ENCODE measurements around the gene UBR3.
"Not testable (repeated sequence)": the region's sequence is repeated elsewhere in the genome, so short reads cannot be mapped to it uniquely, and the experiment has no call there.

The UBR3 gene

DNA sequence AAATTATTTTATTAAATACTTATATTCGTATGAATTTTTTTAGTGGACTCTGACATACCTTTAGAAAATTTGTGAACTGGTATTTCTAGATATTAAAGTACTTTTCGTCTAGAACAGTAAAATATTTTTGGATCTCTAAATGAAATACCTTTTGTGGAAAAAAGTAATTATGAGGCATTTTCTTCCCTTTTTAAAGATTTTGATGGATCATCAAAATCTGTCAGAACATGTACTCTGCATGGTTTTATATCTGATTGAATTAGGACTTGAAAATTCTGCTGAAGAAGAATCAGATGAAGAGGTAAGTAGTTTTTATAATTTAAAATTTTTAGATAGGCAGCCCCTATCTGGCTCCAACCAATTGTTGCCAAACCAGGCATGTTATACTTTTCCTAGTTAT lies 118.8 kb downstream of the UBR3 start:
- H3K4me1 ChIP-seq (ENCODE audit: insufficient read depth, poor library complexity, severe bottlenecking): no peaks in the 10 kb centered on the region
- no peak overlapping the region for H3K27ac ChIP-seq (ENCODE audit: poor library complexity, severe bottlenecking)
- no peak for ATAC-seq (ENCODE audit: low read depth)
- DNase-seq (ENCODE audit: low spot score): no peak
- no peak overlapping the region for H3K4me3 ChIP-seq (ENCODE audit: severe bottlenecking)
- peaks cover 38% of the 10 kb centered on the region for H3K36me3 ChIP-seq (ENCODE audit: low read depth)
- no peaks in the 10 kb centered on the region for H3K27me3 ChIP-seq (ENCODE audit: insufficient read depth, poor library complexity, severe bottlenecking)
- H3K9me3 ChIP-seq (ENCODE audit: severe bottlenecking): peaks cover 2% of the 10 kb centered on the region
- TF ChIP-seq, protein P1, sequence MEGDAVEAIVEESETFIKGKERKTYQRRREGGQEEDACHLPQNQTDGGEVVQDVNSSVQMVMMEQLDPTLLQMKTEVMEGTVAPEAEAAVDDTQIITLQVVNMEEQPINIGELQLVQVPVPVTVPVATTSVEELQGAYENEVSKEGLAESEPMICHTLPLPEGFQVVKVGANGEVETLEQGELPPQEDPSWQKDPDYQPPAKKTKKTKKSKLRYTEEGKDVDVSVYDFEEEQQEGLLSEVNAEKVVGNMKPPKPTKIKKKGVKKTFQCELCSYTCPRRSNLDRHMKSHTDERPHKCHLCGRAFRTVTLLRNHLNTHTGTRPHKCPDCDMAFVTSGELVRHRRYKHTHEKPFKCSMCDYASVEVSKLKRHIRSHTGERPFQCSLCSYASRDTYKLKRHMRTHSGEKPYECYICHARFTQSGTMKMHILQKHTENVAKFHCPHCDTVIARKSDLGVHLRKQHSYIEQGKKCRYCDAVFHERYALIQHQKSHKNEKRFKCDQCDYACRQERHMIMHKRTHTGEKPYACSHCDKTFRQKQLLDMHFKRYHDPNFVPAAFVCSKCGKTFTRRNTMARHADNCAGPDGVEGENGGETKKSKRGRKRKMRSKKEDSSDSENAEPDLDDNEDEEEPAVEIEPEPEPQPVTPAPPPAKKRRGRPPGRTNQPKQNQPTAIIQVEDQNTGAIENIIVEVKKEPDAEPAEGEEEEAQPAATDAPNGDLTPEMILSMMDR (IDR thresholded peaks at IDR 0.05; ENCODE audit: poor library complexity, severe bottlenecking): no peak

DNA sequence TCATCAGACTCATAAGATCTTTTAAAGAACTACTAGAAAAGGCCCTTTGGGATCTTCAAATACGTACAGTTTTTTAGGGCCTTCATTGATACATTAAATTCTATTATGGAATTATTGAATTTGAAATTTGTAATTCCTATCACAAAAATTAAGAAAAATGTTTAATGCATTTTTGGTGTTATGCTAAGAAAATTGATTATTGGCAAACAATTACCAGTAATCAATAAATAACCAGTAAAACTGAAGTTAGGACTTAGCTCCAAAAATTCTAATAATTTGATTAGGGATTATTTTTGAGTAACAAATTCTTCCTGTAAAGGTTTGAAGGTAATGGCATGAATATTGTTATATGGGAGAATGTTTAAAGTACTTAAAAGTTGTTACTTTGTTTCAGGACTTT lies 119.3 kb downstream of the UBR3 start:
- Histone ChIP-seq H3K4me1 (ENCODE audit: insufficient read depth, poor library complexity, severe bottlenecking) (no peaks in the 10 kb centered on the region), H3K36me3 (ENCODE audit: low read depth) (peaks cover 38% of the 10 kb centered on the region), H3K27me3 (ENCODE audit: insufficient read depth, poor library complexity, severe bottlenecking) (no peaks in the 10 kb centered on the region), H3K9me3 (ENCODE audit: severe bottlenecking) (peaks cover 2% of the 10 kb centered on the region), H3K27ac (ENCODE audit: poor library complexity, severe bottlenecking) (no peak overlapping the region), H3K4me3 (ENCODE audit: severe bottlenecking) (no peak overlapping the region)
- DNase-seq (ENCODE audit: low spot score) (no peak), ATAC-seq (ENCODE audit: low read depth) (no peak)
- TF ChIP-seq, protein P1 (IDR thresholded peaks at IDR 0.05; ENCODE audit: poor library complexity, severe bottlenecking): no peak

DNA sequence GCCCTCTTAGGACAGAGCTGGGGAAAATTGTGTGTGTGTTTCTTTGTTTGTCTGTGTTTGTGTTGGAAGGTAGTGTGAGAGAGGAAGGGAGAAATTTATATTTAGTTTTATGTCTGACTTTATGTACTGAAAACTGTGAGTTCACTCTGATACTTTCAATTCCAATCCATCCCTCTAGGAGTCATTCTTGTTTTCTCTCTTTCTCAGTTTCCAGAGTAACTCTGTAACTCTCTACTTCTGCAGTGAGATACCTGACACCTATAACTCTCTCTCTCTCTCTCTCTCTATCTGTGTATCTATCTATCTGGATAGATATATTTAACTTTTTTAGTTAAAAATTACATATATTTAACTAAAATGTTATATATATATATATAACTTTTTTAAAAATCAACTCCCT lies 128.7 kb downstream of the UBR3 start:
- Histone ChIP-seq H3K27me3 (ENCODE audit: insufficient read depth, poor library complexity, severe bottlenecking) (no peaks in the 10 kb centered on the region), H3K9me3 (ENCODE audit: severe bottlenecking) (no peaks in the 10 kb centered on the region), H3K4me3 (ENCODE audit: severe bottlenecking) (no peak overlapping the region), H3K27ac (ENCODE audit: poor library complexity, severe bottlenecking) (no peak overlapping the region), H3K4me1 (ENCODE audit: insufficient read depth, poor library complexity, severe bottlenecking) (peaks cover 5% of the 10 kb centered on the region), H3K36me3 (ENCODE audit: low read depth) (peaks cover 14% of the 10 kb centered on the region)
- ATAC-seq (ENCODE audit: low read depth) (no peak), DNase-seq (ENCODE audit: low spot score) (no peak)
- TF ChIP-seq, protein P1 (IDR thresholded peaks at IDR 0.05; ENCODE audit: poor library complexity, severe bottlenecking): no peak

DNA sequence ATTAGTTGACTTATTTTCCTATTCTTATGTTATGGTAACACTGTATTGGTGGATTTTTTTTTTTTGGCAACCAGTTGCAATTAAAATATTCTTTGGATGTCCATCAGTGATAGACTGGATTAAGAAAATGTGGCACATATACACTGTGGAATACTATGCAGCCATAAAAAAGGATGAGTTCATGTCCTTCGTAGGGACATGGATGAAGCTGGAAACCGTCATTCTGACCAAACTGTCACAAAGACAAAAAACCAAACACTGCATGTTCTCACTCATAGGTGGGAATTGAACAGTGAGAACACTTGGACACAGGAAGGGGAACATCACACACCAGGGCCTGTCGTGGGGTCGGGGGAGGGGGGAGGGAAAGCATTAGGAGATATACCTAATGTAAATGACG lies 130.0 kb downstream of the UBR3 start:
- H3K27me3 ChIP-seq (ENCODE audit: insufficient read depth, poor library complexity, severe bottlenecking); H3K27ac ChIP-seq (ENCODE audit: poor library complexity, severe bottlenecking); H3K4me1 ChIP-seq (ENCODE audit: insufficient read depth, poor library complexity, severe bottlenecking); ATAC-seq (ENCODE audit: low read depth); H3K4me3 ChIP-seq (ENCODE audit: severe bottlenecking); DNase-seq (ENCODE audit: low spot score); H3K9me3 ChIP-seq (ENCODE audit: severe bottlenecking): not testable (repeated sequence)
- H3K36me3 ChIP-seq (ENCODE audit: low read depth): peaks cover 14% of the 10 kb centered on the region

DNA sequence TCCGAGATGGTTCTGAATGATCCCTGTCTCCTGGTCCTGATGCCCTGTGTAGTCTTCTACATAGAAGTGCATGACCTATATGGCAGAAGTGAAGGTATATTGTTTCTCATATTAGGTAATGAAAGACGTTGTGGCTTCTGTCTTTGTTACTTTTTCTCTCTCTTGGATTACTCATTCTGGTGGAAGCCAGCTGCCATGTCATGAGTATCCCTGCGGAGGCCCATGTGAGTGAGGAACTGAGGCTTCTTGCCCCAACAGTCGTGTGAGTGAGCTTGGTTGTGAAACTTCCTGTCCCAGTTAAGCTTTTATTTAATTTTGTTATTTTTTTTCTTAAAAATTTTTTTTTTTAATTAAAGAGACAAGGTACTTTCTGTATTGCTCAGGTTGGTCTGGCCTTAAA lies 134.7 kb downstream of the UBR3 start:
- Histone ChIP-seq H3K9me3 (ENCODE audit: severe bottlenecking) (no peaks in the 10 kb centered on the region), H3K27ac (ENCODE audit: poor library complexity, severe bottlenecking) (no peak overlapping the region), H3K27me3 (ENCODE audit: insufficient read depth, poor library complexity, severe bottlenecking) (no peaks in the 10 kb centered on the region), H3K4me1 (ENCODE audit: insufficient read depth, poor library complexity, severe bottlenecking) (no peaks in the 10 kb centered on the region), H3K36me3 (ENCODE audit: low read depth) (peaks cover 9% of the 10 kb centered on the region), H3K4me3 (ENCODE audit: severe bottlenecking) (no peak overlapping the region)
- TF ChIP-seq, protein P1 (IDR thresholded peaks at IDR 0.05; ENCODE audit: poor library complexity, severe bottlenecking): no peak
- DNase-seq (ENCODE audit: low spot score) (no peak), ATAC-seq (ENCODE audit: low read depth) (0 out of 3 replicates have a peak, but pooled peaks have one; percentile 29)

All from RWPE2 (cell line).